SU-DHL-6 (cell line): Measurements from ENCODE around the gene FBXW2.

ENCODE experiments used
- H2AFZ ChIP-seq: fragments of 200-600 bp; sonication (generic); 2 replicates; pipeline ENCODE4 v1.6.1; 2014; ENCODE audit warnings: low read depth, mild to moderate bottlenecking, moderate library complexity, mixed read lengths, antibody characterized with exemption, low read length; ENCODE audit not compliant: severe bottlenecking
- H3F3A ChIP-seq: fragments of 200-600 bp; shearing (Covaris generic); 2 replicates; pipeline ENCODE4 v1.6.0; 2016; ENCODE audit warnings: antibody characterized with exemption, mild to moderate bottlenecking; ENCODE audit not compliant: insufficient read depth
- H3K27ac ChIP-seq: fragments of 200-600 bp; sonication (generic); 2 replicates; pipeline ENCODE4 v1.5.1; 2016; ENCODE audit warnings: low read depth, mild to moderate bottlenecking, low read length, moderate library complexity, mixed read lengths
- H3K27me3 ChIP-seq: fragments of 200-600 bp; sonication (generic), shearing (Covaris generic); 2 replicates; pipeline ENCODE4 v1.6.0; 2014; ENCODE audit warnings: mild to moderate bottlenecking, low read length
- H3K36me3 ChIP-seq: fragments of 200-600 bp; sonication (generic); 2 replicates; pipeline ENCODE4 v1.6.1; 2014; ENCODE audit warnings: mild to moderate bottlenecking, low read length, mixed read lengths
- H3K4me2 ChIP-seq: fragments of 300-600, 200-600 bp; shearing (Covaris generic), sonication (generic); 2 replicates; pipeline ENCODE4 v1.6.0; 2014; ENCODE audit warnings: low read length, low read depth, mild to moderate bottlenecking; ENCODE audit not compliant: poor library complexity, severe bottlenecking
- H3K4me3 ChIP-seq: fragments of 200-600 bp; sonication (generic); 2 replicates; pipeline ENCODE4 v1.5.1; 2014; ENCODE audit warnings: antibody characterized with exemption, low read length, mild to moderate bottlenecking, mixed read lengths; ENCODE audit not compliant: insufficient read depth, poor library complexity, severe bottlenecking
- H3K79me2 ChIP-seq: fragments of 200-600 bp; sonication (generic); 2 replicates; pipeline ENCODE4 v1.6.1; 2014; ENCODE audit warnings: mild to moderate bottlenecking, low read length, moderate library complexity; ENCODE audit not compliant: insufficient read depth
- H3K9ac ChIP-seq: fragments of 200-600 bp; sonication (generic); 2 replicates; pipeline ENCODE4 v1.7.0; 2014; ENCODE audit warnings: mild to moderate bottlenecking, low read length
- H3K9me2 ChIP-seq: fragments of 200-600 bp; sonication (generic); replicated peaks from 2 replicates; pipeline ENCODE4 v1.6.1; 2014; ENCODE audit warnings: low read length; ENCODE audit not compliant: insufficient read depth
- H3K9me3 ChIP-seq: fragments of 200-600 bp; sonication (generic); 2 replicates; pipeline ENCODE4 v1.6.1; 2014; ENCODE audit warnings: low read length, mixed read lengths; ENCODE audit not compliant: insufficient read depth
- H4K20me1 ChIP-seq: fragments of 200-600 bp; sonication (generic); 2 replicates; pipeline ENCODE4 v1.6.1; 2014; ENCODE audit warnings: low read depth, mild to moderate bottlenecking, antibody characterized with exemption, low read length, moderate library complexity, mixed read lengths
- EZH2phosphoT487 ChIP-seq: fragments of 200-600 bp; sonication (generic), shearing (Covaris generic); conservative IDR thresholded peaks from 2 replicates; pipeline ENCODE4 v1.6.1; 2018; ENCODE audit warnings: mild to moderate bottlenecking, antibody characterized with exemption, low read length, moderate library complexity, mixed read lengths
- TF ChIP-seq, protein P1 (sequence below): fragments of 200-600 bp; sonication (generic); IDR thresholded peaks from one replicate; pipeline ENCODE4 v1.5.1; 2017; ENCODE audit warnings: antibody characterized with exemption, mild to moderate bottlenecking, low read length, moderate library complexity; ENCODE audit not compliant: insufficient read depth, poor library complexity, severe bottlenecking

Gene FBXW2

DNA sequence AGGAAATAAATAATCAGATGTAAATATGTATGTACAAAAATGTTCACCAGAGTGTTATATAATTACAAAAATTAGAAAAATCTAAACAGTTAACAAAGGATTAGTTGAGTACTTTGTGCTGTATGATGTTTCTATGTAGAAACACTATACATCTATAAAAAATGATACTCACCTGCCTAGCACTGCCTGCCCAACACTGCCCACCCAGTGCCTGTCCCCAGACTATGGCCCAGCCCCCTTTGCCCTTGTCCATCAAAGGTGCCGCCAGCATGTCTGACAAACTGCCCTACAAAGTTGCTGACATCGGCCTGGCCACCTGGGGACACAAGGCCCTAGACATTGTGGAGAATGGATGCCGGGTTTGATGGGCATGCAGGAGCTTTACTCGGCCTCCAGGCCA is 72.8 kb downstream of the FBXW2 start:
- Histone ChIP-seq H3K4me2 (no peak overlapping the region), H3F3A (no peaks in the 10 kb centered on the region), H2AFZ (no peak overlapping the region), H3K9me2 (no peaks in the 10 kb centered on the region), H3K9ac (no peak overlapping the region), H3K9me3 (no peaks in the 10 kb centered on the region), H4K20me1 (no peaks in the 10 kb centered on the region), H3K36me3 (no peaks in the 10 kb centered on the region), H3K79me2 (no peaks in the 10 kb centered on the region), H3K4me3 (no peak overlapping the region), H3K27ac (no peak overlapping the region), H3K27me3 (no peaks in the 10 kb centered on the region)
- TF ChIP-seq EZH2phosphoT487, result no peak
- TF ChIP-seq, protein P1, sequence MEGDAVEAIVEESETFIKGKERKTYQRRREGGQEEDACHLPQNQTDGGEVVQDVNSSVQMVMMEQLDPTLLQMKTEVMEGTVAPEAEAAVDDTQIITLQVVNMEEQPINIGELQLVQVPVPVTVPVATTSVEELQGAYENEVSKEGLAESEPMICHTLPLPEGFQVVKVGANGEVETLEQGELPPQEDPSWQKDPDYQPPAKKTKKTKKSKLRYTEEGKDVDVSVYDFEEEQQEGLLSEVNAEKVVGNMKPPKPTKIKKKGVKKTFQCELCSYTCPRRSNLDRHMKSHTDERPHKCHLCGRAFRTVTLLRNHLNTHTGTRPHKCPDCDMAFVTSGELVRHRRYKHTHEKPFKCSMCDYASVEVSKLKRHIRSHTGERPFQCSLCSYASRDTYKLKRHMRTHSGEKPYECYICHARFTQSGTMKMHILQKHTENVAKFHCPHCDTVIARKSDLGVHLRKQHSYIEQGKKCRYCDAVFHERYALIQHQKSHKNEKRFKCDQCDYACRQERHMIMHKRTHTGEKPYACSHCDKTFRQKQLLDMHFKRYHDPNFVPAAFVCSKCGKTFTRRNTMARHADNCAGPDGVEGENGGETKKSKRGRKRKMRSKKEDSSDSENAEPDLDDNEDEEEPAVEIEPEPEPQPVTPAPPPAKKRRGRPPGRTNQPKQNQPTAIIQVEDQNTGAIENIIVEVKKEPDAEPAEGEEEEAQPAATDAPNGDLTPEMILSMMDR, result no peak

DNA sequence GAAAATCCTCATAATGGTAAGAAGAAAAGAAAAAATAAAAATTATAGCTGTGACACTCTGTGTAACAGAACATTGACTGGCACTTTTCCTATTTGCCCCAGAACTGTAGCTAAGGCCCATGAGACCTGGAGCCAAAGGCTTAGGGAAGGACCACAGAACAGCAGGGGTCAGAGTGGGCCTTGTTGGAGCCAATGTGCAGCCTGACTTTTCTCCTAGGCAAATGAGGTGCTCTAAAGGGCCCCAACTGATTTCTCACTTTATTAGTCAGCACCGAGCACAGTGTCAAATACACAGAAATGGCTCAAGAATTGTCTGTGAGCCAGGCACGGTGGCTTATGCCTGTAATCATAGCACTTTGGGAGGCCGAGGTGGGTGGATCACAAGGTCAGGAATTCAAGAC is 74.9 kb downstream of the FBXW2 start:
- Histone ChIP-seq H3K27me3 (no peaks in the 10 kb centered on the region), H4K20me1 (no peaks in the 10 kb centered on the region), H3K9me2 (no peaks in the 10 kb centered on the region), H3K4me2 (no peak overlapping the region), H3K79me2 (no peaks in the 10 kb centered on the region), H3K36me3 (no peaks in the 10 kb centered on the region), H3K9ac (no peak overlapping the region), H3K4me3 (no peak overlapping the region), H2AFZ (no peak overlapping the region), H3K27ac (no peak overlapping the region), H3K9me3 (no peaks in the 10 kb centered on the region), H3F3A (no peaks in the 10 kb centered on the region)
- no peak for TF ChIP-seq EZH2phosphoT487
- TF ChIP-seq, protein P1, result no peak

DNA sequence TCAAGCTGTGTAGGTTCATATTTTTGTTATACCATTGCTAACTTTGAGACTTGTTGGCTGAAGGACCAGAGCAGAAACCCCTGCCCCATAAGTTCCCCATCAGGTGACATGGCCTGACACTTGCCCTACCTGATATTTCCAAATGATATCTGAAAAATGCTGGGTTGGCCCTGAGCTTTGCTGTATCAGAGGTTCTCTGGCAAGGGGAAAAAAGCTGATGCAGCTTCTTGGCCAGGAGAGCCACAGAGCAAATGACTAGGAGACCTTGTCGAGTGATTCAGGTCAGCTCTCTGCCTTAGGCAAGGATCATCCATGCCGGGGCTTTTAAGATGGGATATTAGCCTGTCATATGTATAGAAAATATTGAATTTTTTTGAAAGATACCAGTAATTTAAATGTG is 76.0 kb downstream of the FBXW2 start:
- Histone ChIP-seq H3K27me3 (no peaks in the 10 kb centered on the region), H3K27ac (no peak overlapping the region), H3K36me3 (no peaks in the 10 kb centered on the region), H3K4me3 (no peak overlapping the region), H4K20me1 (no peaks in the 10 kb centered on the region), H3K79me2 (no peaks in the 10 kb centered on the region), H2AFZ (no peak overlapping the region), H3K9me2 (no peaks in the 10 kb centered on the region), H3K9me3 (no peaks in the 10 kb centered on the region), H3K9ac (no peak overlapping the region), H3K4me2 (no peak overlapping the region), H3F3A (no peaks in the 10 kb centered on the region; the same call in 1 of the 2 replicates)
- TF ChIP-seq, protein P1, result no peak
- no peak for TF ChIP-seq EZH2phosphoT487
